SK-N-SH (cell line): ENCODE measurements around the gene RHOU. TPM values are rescaled to one million over a fixed set of nuclear protein-coding genes. Genes with fewer than 3 reads are reported as not detected.

Source experiments
- CTCF ChIA-PET: fragments of 300-600, 350-600 bp; formaldehyde crosslinking; extraction: SDS; loops from one replicate; lab custom pipeline; 2021; lab: Yijun Ruan, JAX
- POLR2A ChIA-PET: fragments of 350-600 bp; sonication (Branson Sonifier 250); formaldehyde crosslinking; extraction: SDS; loops from one replicate; lab custom pipeline; 2020; ENCODE audit warnings: antibody characterized with exemption, inconsistent platforms; lab: Yijun Ruan, JAX
- DNase-seq: peaks from one replicate; pipeline ENCODE4 v3.0.0; 2012
- H2AFZ ChIP-seq: fragments of 200-600 bp; sonication (generic); 2 replicates; pipeline ENCODE4 v1.8.1; 2016; ENCODE audit warnings: antibody characterized with exemption, mild to moderate bottlenecking, low read depth
- H3F3A ChIP-seq: fragments of 200-600 bp; sonication (generic); replicated peaks from 2 replicates; pipeline ENCODE3; 2016; ENCODE audit warnings: antibody characterized with exemption, mild to moderate bottlenecking; ENCODE audit not compliant: insufficient read depth
- H3K27ac ChIP-seq, 2 experiments: fragments of 200-500 bp in 1 of 2; fragments of 200-600 bp in 1 of 2; sonication (Bioruptor generic) in 1 of 2; sonication (generic), shearing (Covaris generic) in 1 of 2; 2 replicates each; pipeline versions ENCODE4 v1.5.1 to v1.6.1; 2014 to 2016; ENCODE audit warnings: low read depth in 2 of 2, inconsistent platforms in 1 of 2, low read length in 1 of 2, mild to moderate bottlenecking in 1 of 2, mixed read lengths in 1 of 2
- H3K27me3 ChIP-seq: fragments of 200-600 bp; sonication (generic), shearing (Covaris generic); 2 replicates; pipeline ENCODE4 v1.6.1; 2016; ENCODE audit warnings: mixed run types; ENCODE audit not compliant: insufficient read depth
- H3K36me3 ChIP-seq, 2 experiments: fragments of 200-500 bp in 1 of 2; fragments of 200-600 bp in 1 of 2; sonication (Bioruptor generic) in 1 of 2; sonication (generic) in 1 of 2; replicated peaks in 1 of 2; 2 replicates each; pipeline versions ENCODE3 to v1.5.1; 2014 to 2016; ENCODE audit warnings: low read length in 1 of 2, mild to moderate bottlenecking in 1 of 2; ENCODE audit not compliant: insufficient read depth in 2 of 2, control insufficient read depth in 1 of 2
- H3K4me1 ChIP-seq, 2 experiments: fragments of 200-500 bp in 1 of 2; fragments of 200-600 bp in 1 of 2; sonication (Bioruptor generic) in 1 of 2; sonication (generic), shearing (Covaris generic) in 1 of 2; 2 replicates each; pipeline versions ENCODE4 v1.5.1 to v1.6.1; 2014 to 2016; ENCODE audit warnings: low read depth in 1 of 2, low read length in 1 of 2, mixed run types in 1 of 2; ENCODE audit not compliant: insufficient read depth in 2 of 2, control insufficient read depth in 1 of 2
- H3K4me2 ChIP-seq: fragments of 200-600 bp; sonication (generic), shearing (Covaris generic); 2 replicates; pipeline ENCODE4 v1.6.1; 2017; ENCODE audit warnings: mixed run types
- H3K4me3 ChIP-seq, 2 experiments: fragments of 200-500 bp in 1 of 2; fragments of 200-600 bp in 1 of 2; sonication (Bioruptor generic) in 1 of 2; sonication (generic), shearing (Covaris generic) in 1 of 2; 2 replicates each; pipeline versions ENCODE4 v1.5.1 to v1.8.1; 2014 to 2016; ENCODE audit warnings: low read depth in 2 of 2, inconsistent platforms in 1 of 2, low read length in 1 of 2, mild to moderate bottlenecking in 1 of 2, mixed read lengths in 1 of 2, moderate library complexity in 1 of 2
- H3K79me2 ChIP-seq: fragments of 200-600 bp; sonication (generic); 2 replicates; pipeline ENCODE4 v1.8.1; 2017; ENCODE audit warnings: mild to moderate bottlenecking; ENCODE audit not compliant: insufficient read depth
- H3K9ac ChIP-seq: fragments of 200-600 bp; sonication (generic); 2 replicates; pipeline ENCODE4 v1.6.1; 2017; ENCODE audit warnings: mixed run types
- H3K9me2 ChIP-seq: fragments of 200-600 bp; sonication (generic); 2 replicates; pipeline ENCODE4 v1.6.1; 2017; ENCODE audit warnings: mixed run types
- H3K9me3 ChIP-seq: fragments of 200-600 bp; sonication (generic); 2 replicates; pipeline ENCODE4 v1.6.1; 2017; ENCODE audit warnings: mixed run types, mild to moderate bottlenecking, moderate library complexity
- H4K20me1 ChIP-seq: fragments of 200-600 bp; sonication (generic); 2 replicates; pipeline ENCODE4 v1.6.1; 2017; ENCODE audit warnings: mild to moderate bottlenecking, mixed run types; ENCODE audit not compliant: insufficient read depth
- EZH2phosphoT487 ChIP-seq: fragments of 200-600 bp; sonication (generic); IDR thresholded peaks from 2 replicates; pipeline ENCODE4 v1.6.1; 2017; ENCODE audit warnings: low read depth, mixed run types, mild to moderate bottlenecking, antibody characterized with exemption, moderate library complexity, borderline replicate concordance
- FOXJ3 ChIP-seq: sonication (generic); formaldehyde crosslinking; IDR thresholded peaks from 2 replicates; pipeline ENCODE4 v1.5.1; 2020; ENCODE audit warnings: mild to moderate bottlenecking, missing genetic modification reagents
- FOXM1 ChIP-seq: IDR thresholded peaks from 2 replicates; pipeline ENCODE4 v1.4.0; 2012; ENCODE audit warnings: low read depth, mild to moderate bottlenecking
- GABPA ChIP-seq: IDR thresholded peaks from 2 replicates; pipeline ENCODE4 v1.4.0; 2012; ENCODE audit warnings: low read depth, mild to moderate bottlenecking
- GATA2 ChIP-seq: sonication (generic); formaldehyde crosslinking; IDR thresholded peaks from 2 replicates; pipeline ENCODE4 v1.5.0; 2020; ENCODE audit warnings: mild to moderate bottlenecking, missing genetic modification reagents
- MXI1 ChIP-seq: IDR thresholded peaks from 2 replicates; pipeline ENCODE4 v1.6.1; 2012; ENCODE audit warnings: mild to moderate bottlenecking, low read depth, low read length, improper control_type of control experiment
- NFIC ChIP-seq: IDR thresholded peaks from 2 replicates; pipeline ENCODE4 v1.4.0; 2012; ENCODE audit warnings: borderline replicate concordance
- NRF1 ChIP-seq: IDR thresholded peaks from 2 replicates; pipeline ENCODE4 v1.6.1; 2012; ENCODE audit warnings: low read depth, mild to moderate bottlenecking, low read length
- RAD21 ChIP-seq: IDR thresholded peaks from 2 replicates; pipeline ENCODE4 v1.6.1; 2012; ENCODE audit warnings: mild to moderate bottlenecking, low read length
- RXRA ChIP-seq: IDR thresholded peaks from 2 replicates; pipeline ENCODE4 v1.4.0; 2012; ENCODE audit warnings: low read depth, mild to moderate bottlenecking, borderline replicate concordance
- TCF12 ChIP-seq: IDR thresholded peaks from 2 replicates; pipeline ENCODE4 v1.4.0; 2012
- WGBS: methylation state at CpG from one replicate; pipeline ENCODE4 v1.1.6; 2017; ENCODE audit warnings: low lambda C conversion rate; 5-methylcytosine and 5-hydroxymethylcytosine counted together
- polyA plus RNA-seq, 3 experiments: library from polyadenylated mRNA; depleted of rRNA; stranded (reverse); fragments of >200 nt; gene quantifications; 2 replicates each; pipeline ENCODE4 v1.2.3, GENCODE V29; 2012
- TF ChIP-seq, protein P1 (sequence below): IDR thresholded peaks from 2 replicates; pipeline ENCODE4 v1.4.0; 2012; ENCODE audit warnings: low read depth
- TF ChIP-seq, protein P2 (sequence below): fragments of 200-600 bp; sonication (generic); IDR thresholded peaks from 2 replicates; pipeline ENCODE4 v1.6.1; 2017; ENCODE audit warnings: antibody characterized with exemption, mild to moderate bottlenecking, moderate library complexity
- TF ChIP-seq, protein P3 (sequence below): IDR thresholded peaks from 2 replicates; pipeline ENCODE4 v1.4.0; 2012; ENCODE audit warnings: low read depth, borderline replicate concordance

The RHOU gene
- polyA plus RNA-seq, 1 of the 3 experiments (the other 2 are of a cell fraction) = 0.36 TPM

DNA sequence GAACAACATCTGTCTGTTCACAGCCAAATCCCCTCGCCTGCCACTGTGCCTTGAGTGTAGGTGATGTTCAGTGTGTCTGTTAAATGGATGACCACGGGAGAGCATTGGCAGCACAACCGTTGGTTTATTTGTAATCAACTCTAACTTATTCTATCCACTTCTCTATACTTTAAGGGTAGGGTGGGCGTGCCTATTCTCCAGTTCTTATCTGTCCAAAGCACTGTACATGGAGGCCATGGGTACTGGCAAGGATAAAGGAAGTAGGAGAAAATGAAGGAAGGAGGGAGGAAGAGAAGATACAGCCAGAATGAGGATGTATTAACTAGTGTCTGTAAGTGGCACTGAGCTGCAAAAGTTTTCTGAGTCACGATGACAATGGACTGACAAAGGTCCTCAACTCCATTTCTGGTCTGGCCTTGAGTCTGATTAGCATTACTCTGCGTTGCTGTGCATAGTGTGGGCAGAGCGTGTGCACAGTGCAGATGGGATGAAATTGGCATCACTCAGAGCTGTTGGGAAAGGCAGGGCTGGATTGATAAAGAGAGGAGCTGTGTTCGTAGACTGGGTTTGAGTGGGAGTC lies 7.1 kb downstream of the RHOU start:
- Histone ChIP-seq H4K20me1 (no peaks in the 10 kb centered on the region), H3K27me3 (no peaks in the 10 kb centered on the region), H3K4me1 (no peaks in the 10 kb centered on the region; a peak in 1 of 4 replicates), H2AFZ (no peak overlapping the region), H3K4me3 (no peak overlapping the region), H3K9me2 (no peaks in the 10 kb centered on the region), H3F3A (no peaks in the 10 kb centered on the region), H3K36me3 (peaks cover 0 to 12% of the 10 kb centered on the region in 2 experiments), H3K27ac (no peak overlapping the region), H3K79me2 (no peaks in the 10 kb centered on the region), H3K4me2 (no peak overlapping the region), H3K9ac (no peak overlapping the region), H3K9me3 (no peaks in the 10 kb centered on the region)
- no peak for DNase-seq
- TF ChIP-seq RXRA (no peak), FOXM1 (no peak), EZH2phosphoT487 (no peak), MXI1 (no peak), TCF12 (no peak), FOXJ3 (no peak), GATA2 (CRISPR knock-in tag) (no peak), RAD21 (no peak)
- TF ChIP-seq, protein P1, sequence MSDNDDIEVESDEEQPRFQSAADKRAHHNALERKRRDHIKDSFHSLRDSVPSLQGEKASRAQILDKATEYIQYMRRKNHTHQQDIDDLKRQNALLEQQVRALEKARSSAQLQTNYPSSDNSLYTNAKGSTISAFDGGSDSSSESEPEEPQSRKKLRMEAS = no peak
- TF ChIP-seq, protein P2, sequence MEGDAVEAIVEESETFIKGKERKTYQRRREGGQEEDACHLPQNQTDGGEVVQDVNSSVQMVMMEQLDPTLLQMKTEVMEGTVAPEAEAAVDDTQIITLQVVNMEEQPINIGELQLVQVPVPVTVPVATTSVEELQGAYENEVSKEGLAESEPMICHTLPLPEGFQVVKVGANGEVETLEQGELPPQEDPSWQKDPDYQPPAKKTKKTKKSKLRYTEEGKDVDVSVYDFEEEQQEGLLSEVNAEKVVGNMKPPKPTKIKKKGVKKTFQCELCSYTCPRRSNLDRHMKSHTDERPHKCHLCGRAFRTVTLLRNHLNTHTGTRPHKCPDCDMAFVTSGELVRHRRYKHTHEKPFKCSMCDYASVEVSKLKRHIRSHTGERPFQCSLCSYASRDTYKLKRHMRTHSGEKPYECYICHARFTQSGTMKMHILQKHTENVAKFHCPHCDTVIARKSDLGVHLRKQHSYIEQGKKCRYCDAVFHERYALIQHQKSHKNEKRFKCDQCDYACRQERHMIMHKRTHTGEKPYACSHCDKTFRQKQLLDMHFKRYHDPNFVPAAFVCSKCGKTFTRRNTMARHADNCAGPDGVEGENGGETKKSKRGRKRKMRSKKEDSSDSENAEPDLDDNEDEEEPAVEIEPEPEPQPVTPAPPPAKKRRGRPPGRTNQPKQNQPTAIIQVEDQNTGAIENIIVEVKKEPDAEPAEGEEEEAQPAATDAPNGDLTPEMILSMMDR = no peak
- POLR2A ChIA-PET = no interaction called here
- 76% methylated on average over 8 of the region's 8 CpGs for WGBS
- CTCF ChIA-PET = no interaction called here

DNA sequence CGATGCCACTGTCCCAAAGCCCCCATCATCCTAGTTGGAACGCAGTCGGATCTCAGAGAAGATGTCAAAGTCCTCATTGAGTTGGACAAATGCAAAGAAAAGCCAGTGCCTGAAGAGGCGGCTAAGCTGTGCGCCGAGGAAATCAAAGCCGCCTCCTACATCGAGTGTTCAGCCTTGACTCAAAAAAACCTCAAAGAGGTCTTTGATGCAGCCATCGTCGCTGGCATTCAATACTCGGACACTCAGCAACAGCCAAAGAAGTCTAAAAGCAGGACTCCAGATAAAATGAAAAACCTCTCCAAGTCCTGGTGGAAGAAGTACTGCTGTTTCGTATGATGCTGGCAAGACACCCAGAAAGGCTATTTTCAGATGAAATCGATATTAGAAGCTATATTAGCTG lies 8.1 kb downstream of the RHOU start:
- Histone ChIP-seq H3K4me2 (no peak overlapping the region), H3K27me3 (no peaks in the 10 kb centered on the region), H3K9me3 (no peaks in the 10 kb centered on the region), H3K36me3 (peaks cover 0 to 12% of the 10 kb centered on the region in 2 experiments), H3K4me1 (no peaks in the 10 kb centered on the region; a peak in 1 of 4 replicates), H2AFZ (no peak overlapping the region), H3K9ac (no peak overlapping the region), H3K27ac (no peak overlapping the region), H3F3A (no peaks in the 10 kb centered on the region), H3K4me3 (no peak overlapping the region), H3K79me2 (no peaks in the 10 kb centered on the region), H3K9me2 (no peaks in the 10 kb centered on the region), H4K20me1 (no peaks in the 10 kb centered on the region)
- WGBS = 90% methylated on average over 13 of the region's 13 CpGs
- TF ChIP-seq, protein P3, sequence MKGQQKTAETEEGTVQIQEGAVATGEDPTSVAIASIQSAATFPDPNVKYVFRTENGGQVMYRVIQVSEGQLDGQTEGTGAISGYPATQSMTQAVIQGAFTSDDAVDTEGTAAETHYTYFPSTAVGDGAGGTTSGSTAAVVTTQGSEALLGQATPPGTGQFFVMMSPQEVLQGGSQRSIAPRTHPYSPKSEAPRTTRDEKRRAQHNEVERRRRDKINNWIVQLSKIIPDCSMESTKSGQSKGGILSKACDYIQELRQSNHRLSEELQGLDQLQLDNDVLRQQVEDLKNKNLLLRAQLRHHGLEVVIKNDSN = no peak
- TF ChIP-seq NRF1 (no peak), NFIC (no peak), EZH2phosphoT487 (no peak), GABPA (no peak)
- TF ChIP-seq, protein P1 = no peak
- POLR2A ChIA-PET = no interaction called here
- no peak for DNase-seq
- CTCF ChIA-PET = interaction anchor here (0.9 to 1.1 kb wide), 2 partner anchors 8 to 40 kb away, joined by 4 to 5 read pairs; partner anchors contain the start of gene RHOU
